ENCODE results near the gene CSF1. TPM values are rescaled to one million over a fixed set of nuclear protein-coding genes. Genes with fewer than 3 reads are reported as not detected.

Gene CSF1
- total and polyA plus RNA-seq, 2 donors (not counting 3 experiments of a cell fraction or from before 2014, with no cell fraction given) = 24.5 to 28.9 TPM

DNA sequence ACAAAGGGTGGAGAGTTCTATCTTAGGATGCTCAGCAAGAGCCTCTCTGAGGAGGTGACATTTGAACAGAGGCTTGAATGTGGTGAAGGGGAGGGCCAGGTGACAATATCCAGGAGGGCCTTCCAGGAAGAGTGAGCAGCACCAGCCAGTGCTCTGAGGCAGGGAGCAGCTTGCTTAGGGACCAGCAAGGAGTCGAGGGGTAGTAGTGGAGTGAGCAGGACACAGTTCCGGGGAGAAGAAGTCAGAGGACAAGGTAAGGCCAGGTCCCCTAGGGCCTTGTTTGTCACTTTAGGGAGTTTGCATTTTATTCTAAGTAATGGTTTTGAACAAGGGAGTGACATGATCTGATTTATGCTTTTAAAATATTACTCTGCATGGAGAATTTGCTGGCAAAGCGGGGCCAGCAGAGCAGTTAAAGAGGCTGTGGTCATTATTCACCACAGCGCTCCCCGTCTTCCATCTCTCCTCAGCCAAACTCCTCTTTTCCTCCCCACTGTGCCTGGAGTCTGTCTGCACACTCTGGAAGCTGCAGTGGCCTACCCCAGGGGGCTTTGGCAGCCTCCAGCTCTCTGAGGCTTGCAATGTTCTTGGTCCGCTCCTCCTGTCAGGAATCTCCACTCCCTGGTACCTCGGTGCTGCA lies 17.0 kb upstream of the CSF1 start:
- intact Hi-C loops (cut with micrococcal nuclease) = loop anchor here (10.0 kb wide), 1 partner anchor 349 kb away; the partner anchor contains the start of gene GNAI3
- H3K36me3 ChIP-seq (ENCODE audit: control insufficient read depth in 2 of 2, extremely low read depth in 1 of 2, insufficient read depth in 2 of 2, low read length in 2 of 2) = no peaks in the 10 kb centered on the region
- no peak overlapping the region for H3K4me3 ChIP-seq (replicated peaks in 1 of 3; ENCODE audit: insufficient read depth in 1 of 3, low read depth in 1 of 3, low read length in 3 of 3)
- no peak overlapping the region for H3K4me2 ChIP-seq (ENCODE audit: insufficient read depth, low read length)
- ChIA-PET POLR2A (no interaction called here), CTCF (interaction anchor here (0.9 to 1.1 kb wide), 3 partner anchors 36 to 100 kb away, joined by 3 read pairs; no protein-coding TSS in a partner anchor)
- no peaks in the 10 kb centered on the region for H4K20me1 ChIP-seq (replicated peaks; ENCODE audit: control insufficient read depth, extremely low read depth, insufficient read depth, low read length)
- peaks cover 40% of the 10 kb centered on the region for H3K4me1 ChIP-seq (ENCODE audit: control insufficient read depth, extremely low read depth, insufficient read depth, low read length)
- H3K9me1 ChIP-seq (replicated peaks; ENCODE audit: control insufficient read depth, extremely low read depth, insufficient read depth, low read length) = no peaks in the 10 kb centered on the region
- no peak overlapping the region for H2AFZ ChIP-seq (ENCODE audit: low read depth, low read length)
- peaks cover 0 to 4% of the 10 kb centered on the region in 2 experiments for H3K27me3 ChIP-seq (ENCODE audit: control insufficient read depth in 2 of 2, insufficient read depth in 2 of 2, low read length in 2 of 2)
- dilution Hi-C loops (cut with MboI; ENCODE audit: extremely low pct_ligation_motif_present, low sequenced_read_pairs) = no loop called here
- FAIRE-seq = no peak
- no TSS peak for BruUV-seq (replicated peaks)
- H3K9me3 ChIP-seq (replicated peaks; ENCODE audit: control insufficient read depth, insufficient read depth, low read length) = no peaks in the 10 kb centered on the region
- TF ChIP-seq, protein P1, sequence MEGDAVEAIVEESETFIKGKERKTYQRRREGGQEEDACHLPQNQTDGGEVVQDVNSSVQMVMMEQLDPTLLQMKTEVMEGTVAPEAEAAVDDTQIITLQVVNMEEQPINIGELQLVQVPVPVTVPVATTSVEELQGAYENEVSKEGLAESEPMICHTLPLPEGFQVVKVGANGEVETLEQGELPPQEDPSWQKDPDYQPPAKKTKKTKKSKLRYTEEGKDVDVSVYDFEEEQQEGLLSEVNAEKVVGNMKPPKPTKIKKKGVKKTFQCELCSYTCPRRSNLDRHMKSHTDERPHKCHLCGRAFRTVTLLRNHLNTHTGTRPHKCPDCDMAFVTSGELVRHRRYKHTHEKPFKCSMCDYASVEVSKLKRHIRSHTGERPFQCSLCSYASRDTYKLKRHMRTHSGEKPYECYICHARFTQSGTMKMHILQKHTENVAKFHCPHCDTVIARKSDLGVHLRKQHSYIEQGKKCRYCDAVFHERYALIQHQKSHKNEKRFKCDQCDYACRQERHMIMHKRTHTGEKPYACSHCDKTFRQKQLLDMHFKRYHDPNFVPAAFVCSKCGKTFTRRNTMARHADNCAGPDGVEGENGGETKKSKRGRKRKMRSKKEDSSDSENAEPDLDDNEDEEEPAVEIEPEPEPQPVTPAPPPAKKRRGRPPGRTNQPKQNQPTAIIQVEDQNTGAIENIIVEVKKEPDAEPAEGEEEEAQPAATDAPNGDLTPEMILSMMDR (IDR thresholded peaks at IDR 0.05; ENCODE audit: extremely low read depth in 1 of 2, insufficient read depth in 1 of 2, low read depth in 1 of 2, low read length in 2 of 2) = no peak
- TF ChIP-seq POLR2A (IDR thresholded peaks at IDR 0.05; ENCODE audit: low read depth, low read length) (no peak), EZH2 (IDR thresholded peaks at IDR 0.05; ENCODE audit: borderline replicate concordance, low read depth, low read length, severe bottlenecking) (no peak), FOS (IDR thresholded peaks at IDR 0.05; ENCODE audit: borderline replicate concordance, insufficient read depth, low read length) (no peak), POLR2AphosphoS5 (IDR thresholded peaks at IDR 0.05; ENCODE audit: insufficient read depth, low read depth, low read length) (no peak), JUN (IDR thresholded peaks at IDR 0.05; ENCODE audit: borderline replicate concordance, insufficient read depth, insufficient read length, low read depth) (no peak), GATA2 (IDR thresholded peaks at IDR 0.05; ENCODE audit: insufficient read depth, insufficient read length, low read depth, low read length) (no peak), MYC (IDR thresholded peaks at IDR 0.05; ENCODE audit: low read depth, low read length) (no peak)
- TF ChIP-seq, protein P2, sequence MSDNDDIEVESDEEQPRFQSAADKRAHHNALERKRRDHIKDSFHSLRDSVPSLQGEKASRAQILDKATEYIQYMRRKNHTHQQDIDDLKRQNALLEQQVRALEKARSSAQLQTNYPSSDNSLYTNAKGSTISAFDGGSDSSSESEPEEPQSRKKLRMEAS (IDR thresholded peaks at IDR 0.05; ENCODE audit: insufficient read depth, insufficient read length) = no peak
- DNase-seq (ENCODE audit: low read depth, low spot score) = no peak
- H3K9ac ChIP-seq (replicated peaks; ENCODE audit: extremely low read depth, insufficient read depth, low read length) = no peak overlapping the region
- no peaks in the 10 kb centered on the region for H3K79me2 ChIP-seq (ENCODE audit: control insufficient read depth, insufficient read depth, low read length)
- no peak overlapping the region for H3K27ac ChIP-seq (ENCODE audit: insufficient read depth, low read depth, low read length)
